Activated naive CD4-positive, alpha-beta T cell treated with anti-CD3 and anti-CD28 coated beads, Interleukin-2, amount 10 ng/mL, durations not matched to agents 5 hours and 36 hours (primary cell): Measurements from ENCODE around the gene IFNLR1. TPM values are rescaled to one million over a fixed set of nuclear protein-coding genes. Genes with fewer than 3 reads are reported as not detected.

Experiments
- total RNA-seq, 2 experiments: library from RNA; stranded (reverse); gene quantifications; one replicate each; pipeline ENCODE4 v1.2.3, GENCODE V29; 2021

The IFNLR1 gene
- total RNA-seq = 1 to 10 TPM; 2.1 to 2.7 TPM

DNA sequence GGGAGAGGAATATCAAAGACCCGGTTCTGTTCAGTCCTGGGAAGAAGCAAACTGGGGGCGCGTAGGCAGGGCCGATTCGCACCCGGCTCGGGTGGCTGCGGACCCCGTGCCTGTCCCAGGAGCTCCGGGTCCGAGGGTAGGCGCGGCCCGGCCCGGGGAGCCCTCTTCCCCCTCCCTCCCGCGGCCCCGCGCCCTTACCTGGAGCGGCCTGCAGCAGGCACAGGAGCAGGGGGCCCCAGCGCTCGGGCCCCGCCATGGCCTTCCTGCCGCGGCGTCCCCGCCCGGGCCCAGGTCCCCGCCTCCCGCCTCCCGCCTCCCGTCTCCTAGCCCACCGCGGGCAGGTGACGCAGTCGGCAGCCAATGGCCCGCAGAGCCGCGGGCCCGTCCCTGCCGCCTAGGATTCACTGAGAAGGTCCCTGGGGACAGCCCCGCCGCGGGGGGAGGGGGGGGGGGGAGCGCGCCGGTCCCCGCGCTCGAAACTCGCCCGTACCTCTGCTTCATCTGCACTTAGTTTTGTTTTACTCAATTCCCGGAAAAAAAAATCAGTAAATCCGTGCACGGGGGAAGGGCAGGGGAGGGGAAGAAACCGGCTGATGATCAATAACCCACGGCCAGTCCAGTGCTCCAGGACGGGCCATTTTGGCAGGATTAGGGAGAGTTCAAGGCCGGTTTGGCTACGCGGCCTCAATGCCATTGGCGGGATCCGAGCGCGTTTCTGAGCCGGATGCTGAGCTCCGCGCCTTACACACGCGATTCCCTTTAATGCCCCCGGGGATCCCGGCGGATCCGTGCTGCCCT, at the start of gene IFNLR1:
IFNLR1 (minus strand) TSS at position 297 of the 798 bp plus-strand sequence; CDS start at position 256, 41 bp downstream.

DNA sequence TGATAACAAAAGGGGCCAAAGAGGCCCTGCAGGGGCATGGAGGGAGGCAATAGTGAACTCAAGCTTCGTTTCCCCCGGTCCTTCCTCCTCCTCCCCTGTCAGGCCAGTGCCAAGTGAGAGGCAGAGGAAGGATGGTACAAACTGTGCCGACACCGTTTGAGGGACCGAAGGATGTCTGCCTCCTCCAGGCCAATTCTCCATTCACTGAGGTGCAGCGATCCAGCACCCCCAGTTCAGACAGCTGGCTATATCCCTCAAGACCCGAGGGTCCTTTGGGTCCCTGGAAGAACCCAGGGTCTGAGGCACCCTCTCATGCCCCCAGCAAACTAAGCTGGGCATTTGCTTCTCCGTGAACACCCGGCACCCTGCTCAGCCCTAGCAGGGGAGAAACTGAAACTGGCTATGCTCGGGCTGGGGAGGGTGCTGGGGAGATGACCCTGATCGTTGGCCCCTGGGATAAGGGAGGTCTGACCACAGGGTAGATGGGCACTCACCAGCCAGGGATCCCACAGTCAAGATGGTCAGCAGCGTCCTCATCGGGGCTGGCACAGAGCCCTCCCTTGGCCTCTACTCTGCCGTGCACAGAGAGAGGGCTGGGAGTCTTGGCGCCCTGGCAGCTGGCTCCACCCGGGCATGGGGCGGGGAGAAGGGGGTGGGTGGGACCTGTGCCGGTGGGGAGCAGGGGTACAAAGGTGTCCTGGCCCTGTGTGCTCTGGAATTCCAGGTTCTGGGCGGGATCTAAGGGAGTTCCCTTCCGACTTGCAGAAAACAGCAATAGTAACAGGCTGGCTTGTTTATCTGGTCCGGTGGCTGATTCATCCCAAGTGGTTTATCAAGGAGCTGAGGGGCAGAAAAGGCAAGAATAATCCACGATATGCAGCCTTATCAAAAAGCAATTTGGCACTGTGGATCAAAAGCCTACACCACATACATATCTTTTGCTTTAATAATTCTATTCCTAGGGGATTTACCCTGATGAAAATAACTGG, 44.2 kb downstream of the IFNLR1 start, which contains the start of gene IL22RA1:
IL22RA1 (minus strand) TSS at position 595 of the 989 bp plus-strand sequence; CDS start at position 537, 58 bp downstream.

DNA sequence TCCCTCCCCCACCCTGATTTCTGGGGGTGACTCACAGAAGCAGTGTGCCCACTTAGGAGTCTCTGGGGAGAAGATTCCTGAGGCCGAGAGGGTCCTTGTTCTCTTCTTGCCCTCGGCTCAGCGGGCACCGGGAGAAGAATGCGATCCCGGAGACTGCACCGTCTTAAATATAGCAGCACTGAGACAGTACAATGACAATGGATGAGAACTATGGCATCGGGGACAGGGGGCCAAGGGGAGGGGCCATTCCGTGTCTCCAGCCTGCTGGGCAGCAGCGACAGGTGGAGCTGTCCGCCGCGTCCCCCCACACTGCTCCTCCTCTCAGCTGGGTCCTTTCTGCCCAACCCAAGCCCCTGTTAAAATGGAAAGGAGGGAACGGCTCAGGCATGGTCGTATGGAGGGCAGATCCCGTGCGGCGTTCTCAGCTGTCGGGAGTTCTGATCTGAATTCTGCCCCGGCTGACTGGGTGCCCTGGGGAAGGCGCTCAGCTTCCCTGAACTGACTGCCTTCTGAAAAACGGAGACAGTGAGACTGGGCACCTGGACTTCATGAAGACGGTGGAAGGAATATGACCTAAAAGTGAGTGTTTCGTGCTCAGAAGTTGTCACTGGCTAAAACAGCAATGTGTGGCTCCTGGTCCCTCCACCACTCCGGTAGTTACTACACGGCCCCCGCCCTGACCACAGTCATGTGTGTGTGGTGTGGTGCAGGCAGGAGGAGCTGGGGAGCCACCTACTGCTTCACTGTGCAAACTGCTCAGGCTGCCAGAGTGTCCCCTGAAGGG, 74.9 kb downstream of the IFNLR1 start, which contains the start of gene MYOM3:
MYOM3 (minus strand) TSS at position 140 of the 784 bp plus-strand sequence. CDS start 3,499 bp downstream, outside the sequence.

Other genes starting within 250 kb of the IFNLR1 start
- gene PNRC2, start 227.5 kb downstream of the IFNLR1 start, total RNA-seq = 100 to 1,000 TPM; 132 to 145 TPM
- 100 to 1,000 TPM; 186 to 190 TPM for gene SRSF10, start 207.0 kb downstream of the IFNLR1 start, total RNA-seq
- not detected for gene MYOM3, start 75.2 kb downstream of the IFNLR1 start, total RNA-seq
- gene IL22RA1, start 44.1 kb downstream of the IFNLR1 start, total RNA-seq = not detected
- gene GRHL3, start 132.1 kb upstream of the IFNLR1 start, total RNA-seq = not detected
- 1 to 10 TPM; 6.5 to 6.8 TPM for gene STPG1, start 226.5 kb upstream of the IFNLR1 start, total RNA-seq
- 10 to 100 TPM; 77.5 to 81.6 TPM for gene NIPAL3, start 228.5 kb upstream of the IFNLR1 start, total RNA-seq